ENCODE data around the gene PTF1A.
"Not testable (repeated sequence)": the region's sequence is repeated elsewhere in the genome, so short reads cannot be mapped to it uniquely, and the experiment has no call there.

PTF1A gene

GRCh38 chr10:23204773-23205172 is 12.7 kb downstream of the PTF1A start:
- no peak for DNase-seq (ENCODE audit: low read depth)

DNA sequence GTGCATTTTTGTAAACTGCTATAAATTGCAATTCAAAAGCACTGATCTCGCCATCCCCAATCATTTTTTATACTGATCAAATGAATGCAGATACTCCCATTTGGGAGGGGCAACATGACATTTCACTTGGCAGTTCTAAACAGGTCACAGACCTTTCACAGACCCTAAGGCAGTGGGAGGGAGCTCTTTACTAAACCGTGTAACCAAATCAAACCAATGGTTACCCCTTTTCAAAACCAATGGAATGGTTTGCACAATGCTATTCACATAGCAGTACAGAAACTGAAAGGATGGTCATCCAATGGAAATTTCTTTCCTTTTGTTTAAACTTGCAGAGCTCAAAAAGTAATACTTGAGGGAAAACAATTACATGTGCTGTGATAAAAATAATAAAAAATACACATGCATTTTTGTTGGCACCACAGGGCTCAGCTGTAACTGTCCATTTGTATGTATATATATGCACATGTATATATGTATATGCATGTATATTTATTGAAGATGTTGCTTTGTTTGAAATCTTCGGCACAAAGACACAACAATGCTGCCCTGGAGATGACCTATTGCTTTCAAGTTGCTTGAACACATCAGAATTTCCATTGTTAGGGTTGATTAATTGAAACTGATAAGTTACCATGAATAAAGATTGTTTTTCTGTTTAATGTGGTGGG is 14.0 kb downstream of the PTF1A start:
- no peak for DNase-seq (ENCODE audit: low read depth)

- no peak for DNase-seq (ENCODE audit: low read depth)
Observed at GRCh38 chr10:23217471-23217870, 25.4 kb downstream of the PTF1A start.

DNA sequence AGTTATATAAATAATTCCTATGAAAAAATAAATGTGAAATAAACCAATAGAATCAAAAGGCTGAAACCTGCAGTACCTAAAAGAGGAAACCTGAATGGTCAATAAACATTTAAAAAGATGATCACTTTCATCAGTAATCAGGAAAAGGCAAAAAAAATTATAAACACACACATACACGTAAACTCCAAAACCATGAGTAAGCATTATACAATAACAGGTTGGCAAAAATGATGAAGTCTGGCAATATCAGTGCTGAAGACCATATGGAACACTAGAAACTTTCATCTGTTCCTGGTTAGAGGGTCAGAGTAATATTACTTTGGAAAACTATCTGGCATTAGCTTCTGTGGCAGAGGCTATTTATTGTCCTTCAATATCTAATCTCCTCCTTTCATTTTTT is 38.5 kb downstream of the PTF1A start:
- DNase-seq (ENCODE audit: low read depth), result no peak

GRCh38 chr10:23238015-23238414 is 45.9 kb downstream of the PTF1A start:
- DNase-seq (ENCODE audit: low read depth), result no peak

DNA sequence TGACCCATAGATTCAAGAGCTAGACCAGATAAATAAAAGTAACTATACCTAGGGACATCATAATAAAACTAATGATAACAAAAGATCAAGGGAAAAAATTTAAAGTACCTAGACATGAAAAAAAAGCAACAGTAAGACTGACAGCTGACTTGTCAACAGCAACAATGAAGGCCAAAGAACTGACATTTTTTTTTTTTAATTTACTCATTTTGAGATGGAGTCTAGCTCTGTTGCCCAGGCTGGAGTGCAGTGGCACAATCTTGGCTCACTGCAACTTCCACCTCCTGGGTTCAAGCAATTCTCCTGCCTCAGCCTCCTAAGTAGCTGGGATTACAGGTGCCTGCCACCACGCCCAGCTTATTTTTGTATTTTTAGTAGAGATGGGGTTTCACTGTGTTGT is 49.7 kb downstream of the PTF1A start:
- DNase-seq (ENCODE audit: low read depth), result not testable (repeated sequence)

All from T follicular helper cell (primary cell).